Suppressor macrophage treated with lipopolysaccharide for 1 hour (primary cell): ENCODE data around the gene TRIM43.
A peak's percentile ranks its signal among the peaks of the same experiment; 100 is the strongest.
"Not testable (repeated sequence)": the region's sequence is repeated elsewhere in the genome, so short reads cannot be mapped to it uniquely, and the experiment has no call there.

ENCODE experiments used
- DNase-seq, 3 donors: peaks; one replicate each; pipeline ENCODE4 v3.0.0-alpha.2; 2020 to 2022

TRIM43 gene

GRCh38 chr2:95591701-95592100 is at the start of gene TRIM43:
TSS of gene TRIM43 (plus strand) at chr2:95592001. CDS start at chr2:95594024, 2,023 bp downstream.
- not testable (repeated sequence) for DNase-seq

- DNase-seq: no peak
Observed at GRCh38 chr2:95551055-95551568, 40.7 kb upstream of the TRIM43 start.

GRCh38 chr2:95552911-95553310 is 38.9 kb upstream of the TRIM43 start:
- peak in 1 of 3 donors; percentile 6 for DNase-seq

- DNase-seq: no peak
Observed at GRCh38 chr2:95569170-95569569, 22.6 kb upstream of the TRIM43 start.

DNA sequence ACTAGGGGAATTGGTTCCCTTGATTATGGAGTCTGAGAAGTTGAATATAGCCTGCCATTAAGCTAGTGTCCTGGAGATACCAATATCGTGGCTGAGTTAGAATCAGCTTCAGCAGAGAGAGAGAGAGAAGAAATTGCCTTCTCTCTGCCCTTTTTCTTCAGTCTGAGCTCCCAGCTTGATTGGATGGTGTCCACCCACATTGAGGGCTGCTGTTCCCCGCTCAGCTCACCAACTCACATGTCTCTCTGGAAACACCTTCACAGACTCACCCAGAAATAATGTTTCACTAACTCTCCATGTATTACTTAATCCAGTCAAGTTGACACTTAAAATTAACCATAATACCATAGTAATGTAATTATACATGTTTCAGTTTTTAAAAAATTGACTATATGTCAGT is 17.9 kb upstream of the TRIM43 start:
- DNase-seq: no peak

GRCh38 chr2:95574506-95574905 is 17.3 kb upstream of the TRIM43 start:
- no peak for DNase-seq

- DNase-seq: no peak
Observed at GRCh38 chr2:95575857-95576256, 15.9 kb upstream of the TRIM43 start.

- DNase-seq: no peak
Observed at GRCh38 chr2:95578539-95578938, 13.3 kb upstream of the TRIM43 start.

GRCh38 chr2:95583545-95583944 is 8.3 kb upstream of the TRIM43 start:
- not testable (repeated sequence) for DNase-seq

DNA sequence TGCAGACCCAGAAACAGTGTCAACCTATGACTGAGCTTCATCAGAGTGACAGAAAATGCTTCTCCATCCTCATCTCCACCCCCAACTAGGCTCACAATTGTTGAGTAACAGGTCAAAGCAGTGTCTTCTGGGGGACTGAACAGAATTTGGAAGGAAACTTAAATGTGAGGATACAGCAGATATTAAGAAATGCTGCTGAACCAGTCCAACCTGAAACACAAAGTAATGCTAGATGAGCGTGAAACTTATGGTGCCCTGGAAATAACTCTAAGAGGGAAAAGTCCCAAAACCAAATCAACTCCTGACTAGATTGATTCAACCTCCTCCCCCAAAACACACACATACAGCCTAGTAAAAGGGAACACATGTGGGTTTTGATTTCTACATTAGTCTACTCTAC is 7.5 kb upstream of the TRIM43 start:
- not testable (repeated sequence) for DNase-seq

- not testable (repeated sequence) for DNase-seq
Observed at GRCh38 chr2:95589777-95590536, 1.8 kb upstream of the TRIM43 start.

DNA sequence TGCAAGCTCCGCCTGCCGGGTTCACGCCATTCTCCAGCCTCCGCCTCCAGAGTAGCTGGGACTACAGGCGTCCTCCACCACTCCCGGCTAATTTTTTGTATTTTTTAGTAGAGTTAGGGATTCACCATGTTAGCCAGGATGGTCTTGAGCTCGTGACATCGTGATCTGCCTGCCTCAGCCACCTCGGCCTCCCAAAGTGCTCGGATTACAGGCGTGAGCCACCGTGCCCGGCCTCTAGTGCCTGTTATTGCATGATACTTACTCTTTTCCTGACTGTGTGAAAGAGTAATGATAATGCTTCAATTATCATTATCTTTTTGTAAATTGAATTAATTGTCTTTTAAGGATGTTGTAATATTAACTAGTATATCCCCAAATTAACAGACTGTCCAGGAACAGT is 1.2 kb downstream of the TRIM43 start:
- DNase-seq: not testable (repeated sequence)

- DNase-seq: not testable (repeated sequence)
Observed at GRCh38 chr2:95595012-95595411, 3.2 kb downstream of the TRIM43 start.

- not testable (repeated sequence) for DNase-seq
Observed at GRCh38 chr2:95601301-95601700, 9.5 kb downstream of the TRIM43 start.

DNA sequence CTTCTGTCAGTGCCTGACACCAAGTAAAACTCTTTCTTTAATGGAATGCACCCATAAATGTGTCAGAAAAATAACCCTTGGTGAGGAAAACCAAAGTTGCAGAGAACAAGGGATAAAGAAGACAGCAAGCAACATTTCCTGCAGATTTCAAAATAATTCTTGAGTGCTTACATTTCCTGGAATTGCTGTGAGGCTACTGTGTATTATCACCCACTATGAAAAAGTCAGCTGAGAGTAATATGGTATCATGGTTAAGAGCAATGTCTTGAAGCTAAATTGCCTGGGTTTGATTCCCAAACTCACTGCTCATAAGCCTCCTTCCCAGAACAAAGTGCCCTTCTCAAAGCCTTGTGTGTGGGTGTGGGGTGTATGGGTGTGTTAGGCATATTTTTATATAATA is 10.3 kb downstream of the TRIM43 start:
- DNase-seq: not testable (repeated sequence)

DNA sequence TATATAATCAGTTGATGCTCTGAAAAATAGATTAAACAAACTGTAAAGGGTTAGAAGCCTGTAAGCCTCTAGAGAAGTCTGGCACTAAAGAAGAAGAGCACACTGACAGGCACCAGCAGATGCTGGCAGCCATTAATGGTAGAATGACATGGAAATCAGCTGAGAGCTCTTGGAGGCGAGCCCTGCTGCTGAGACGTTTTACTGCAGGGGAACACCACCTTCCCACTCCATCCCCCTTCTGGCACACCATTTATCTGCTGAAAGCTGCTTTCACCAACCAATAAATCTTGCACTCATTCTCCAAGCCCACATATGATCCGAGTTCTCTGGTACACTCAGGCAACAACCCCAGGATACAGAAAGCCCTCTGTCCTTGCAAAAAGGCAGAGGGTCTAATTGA is 16.6 kb downstream of the TRIM43 start:
- not testable (repeated sequence) for DNase-seq

GRCh38 chr2:95609764-95610163 is 18.0 kb downstream of the TRIM43 start:
- DNase-seq: not testable (repeated sequence)

DNA sequence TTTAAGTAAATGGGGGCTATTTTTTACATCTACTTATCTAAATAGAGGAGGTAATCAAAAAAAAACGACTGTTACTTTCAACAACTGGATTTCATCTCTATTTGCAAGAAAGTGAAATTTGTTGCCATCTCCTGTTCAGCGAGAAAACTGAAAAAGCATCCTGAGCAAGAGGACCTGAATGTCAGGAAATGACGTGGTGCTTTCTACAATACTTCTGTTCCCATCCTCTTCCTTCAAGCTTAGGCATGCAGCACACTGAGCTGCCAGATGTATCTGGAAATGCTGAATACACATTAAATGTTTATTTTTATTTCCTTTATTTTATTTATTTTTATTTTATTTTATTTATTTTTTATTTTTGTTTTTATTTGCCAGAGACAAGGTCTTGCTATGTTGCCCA is 21.2 kb downstream of the TRIM43 start:
- DNase-seq: not testable (repeated sequence)

GRCh38 chr2:95622728-95623127 is 30.9 kb downstream of the TRIM43 start:
- DNase-seq: not testable (repeated sequence)

- not testable (repeated sequence) for DNase-seq
Observed at GRCh38 chr2:95630987-95631386, 39.2 kb downstream of the TRIM43 start.

- DNase-seq: not testable (repeated sequence)
Observed at GRCh38 chr2:95633626-95634259, 41.9 kb downstream of the TRIM43 start.

DNA sequence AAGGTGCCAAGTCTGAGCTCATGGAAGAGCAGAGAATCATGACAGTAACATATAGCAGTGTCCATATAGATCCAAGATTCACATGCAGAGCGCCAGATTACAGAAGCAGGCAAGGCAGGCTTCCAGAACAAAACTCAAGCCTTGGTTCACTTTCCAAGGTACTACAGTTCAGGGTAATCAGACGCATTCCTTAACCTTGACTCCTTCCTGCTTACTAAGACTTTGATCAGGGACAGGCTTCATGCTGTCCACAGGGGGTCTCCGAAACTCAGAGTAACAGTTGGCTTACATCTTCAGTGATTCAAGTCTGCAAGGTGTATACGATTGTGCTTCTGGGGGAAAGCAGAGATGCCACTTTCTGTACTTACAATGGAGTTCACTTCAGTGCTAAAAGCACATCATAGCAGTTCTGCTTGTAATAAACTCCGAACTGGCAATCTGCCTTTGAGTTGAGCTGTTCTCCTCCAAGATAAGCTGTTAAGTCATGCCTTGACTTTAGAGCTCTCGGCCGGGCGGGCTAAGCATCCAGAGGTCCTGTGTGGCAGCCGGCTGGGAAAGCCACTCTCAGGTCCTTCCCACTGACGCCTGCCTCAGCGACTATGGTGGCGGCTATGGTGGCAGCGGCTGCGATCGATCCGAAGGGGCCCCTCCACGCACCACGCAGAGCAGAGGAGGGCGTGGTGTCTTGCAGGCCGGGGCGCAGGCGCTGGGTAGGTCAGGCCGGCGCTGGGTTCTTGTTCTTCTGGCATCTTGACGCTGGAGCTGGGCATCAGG is 48.9 kb downstream of the TRIM43 start:
- DNase-seq: not testable (repeated sequence)

DNA sequence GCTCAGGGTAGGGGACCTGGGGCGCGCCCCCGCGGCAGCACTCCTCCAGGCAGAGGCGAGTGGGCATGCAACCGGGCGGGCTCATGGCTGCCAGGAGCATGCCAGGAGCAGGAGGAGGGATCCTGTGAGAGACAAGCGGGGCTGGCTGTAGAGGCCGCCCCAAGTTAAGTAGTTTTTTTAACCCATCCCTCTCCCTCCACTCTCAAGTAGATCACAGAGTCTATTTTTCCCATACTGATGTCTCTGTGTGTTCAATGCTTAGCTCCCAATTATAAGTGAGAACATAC is 49.4 kb downstream of the TRIM43 start:
- not testable (repeated sequence) for DNase-seq
